Ammon's horn (tissue), 1 donor: ENCODE measurements around the gene HSPB1.
A peak's percentile ranks its signal among the peaks of the same experiment; 100 is the strongest.
"Not testable (repeated sequence)": the region's sequence is repeated elsewhere in the genome, so short reads cannot be mapped to it uniquely, and the experiment has no call there.

Source experiments
- DNase-seq: peaks from one replicate; pipeline ENCODE4 v3.0.0-alpha.2; 2016; ENCODE audit warnings: low spot score

The HSPB1 gene

GRCh38 chr7:76308874-76309273 is 6.4 kb downstream of the HSPB1 start:
- not testable (repeated sequence) for DNase-seq

DNA sequence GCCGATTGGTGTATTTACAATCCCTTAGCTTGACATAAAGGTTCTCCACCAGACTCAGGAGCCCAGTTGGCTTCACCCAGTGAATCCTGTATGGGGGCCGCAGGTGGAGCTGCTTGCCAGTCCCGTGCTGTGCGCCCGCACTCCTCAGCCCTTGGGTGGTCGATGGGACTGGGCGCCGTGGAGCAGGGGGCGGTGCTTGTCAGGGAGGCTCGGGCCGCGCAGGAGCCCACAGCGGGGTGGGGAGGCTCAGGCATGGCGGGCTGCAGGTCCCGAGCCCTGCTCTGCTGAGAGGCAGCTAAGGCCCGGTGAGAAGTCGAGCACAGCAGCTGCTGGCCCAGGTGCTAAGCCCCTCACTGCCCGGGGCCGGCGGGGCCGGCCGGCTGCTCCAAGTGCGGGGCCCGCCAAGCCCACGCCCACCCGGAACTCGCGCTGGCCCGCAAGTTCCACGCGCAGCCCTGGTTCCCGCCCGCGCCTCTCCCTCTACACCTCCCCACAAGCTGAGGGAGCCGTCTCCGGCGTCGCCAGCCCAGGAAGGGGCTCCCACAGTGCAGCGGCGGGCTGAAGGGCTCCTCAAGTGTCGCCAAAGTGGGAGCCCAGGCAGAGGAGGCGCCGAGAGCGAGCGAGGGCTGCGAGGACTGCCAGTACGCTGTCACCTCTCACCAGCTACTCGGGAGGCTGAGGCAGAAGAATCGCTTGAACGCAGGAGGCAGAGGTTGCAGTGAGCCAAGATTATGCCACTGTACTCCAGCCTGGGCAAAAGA is 7.0 kb downstream of the HSPB1 start:
- DNase-seq = not testable (repeated sequence)

DNA sequence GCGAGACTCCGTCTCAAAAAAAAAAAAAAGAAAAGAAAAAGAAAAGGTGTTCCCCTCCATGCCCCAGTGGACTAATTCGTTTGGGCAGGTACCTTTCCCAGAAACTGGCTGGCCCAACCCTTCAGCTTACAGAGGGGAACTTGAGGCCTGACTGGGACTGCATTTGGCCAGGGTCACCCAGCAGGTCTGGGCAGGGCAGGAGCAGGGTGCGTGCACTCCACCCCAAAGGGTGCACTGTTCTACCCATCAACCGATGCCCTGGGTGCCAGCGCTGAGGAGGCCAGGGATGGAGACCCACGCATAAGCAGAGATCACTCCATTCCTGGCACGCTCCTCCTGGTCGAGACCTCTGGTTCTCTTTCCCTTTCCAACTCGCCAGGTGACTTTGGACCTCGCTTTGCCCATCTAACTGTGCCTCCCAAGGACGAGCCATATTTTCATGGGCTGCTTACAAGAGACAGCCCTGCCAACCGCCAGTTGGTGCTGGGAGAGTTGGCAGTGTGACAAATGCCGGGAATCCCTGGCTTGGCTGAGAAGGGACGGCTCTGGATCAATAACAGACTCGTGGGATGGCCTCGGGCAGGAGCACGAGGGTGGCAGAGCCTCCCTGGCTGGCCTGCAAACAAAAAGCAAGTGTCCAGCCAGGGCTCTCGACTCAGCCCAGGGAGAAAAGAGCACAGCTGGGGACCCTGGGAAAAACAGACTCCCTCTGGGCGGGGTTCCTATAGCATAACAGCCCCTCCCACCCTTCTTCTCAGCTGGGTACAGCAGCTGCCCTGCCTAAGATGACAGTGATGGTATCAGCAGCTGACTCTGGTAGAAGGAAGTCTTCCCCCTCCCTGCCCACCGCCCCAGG is 7.9 kb downstream of the HSPB1 start:
- peak; percentile 78 for DNase-seq

- DNase-seq = not testable (repeated sequence)
Observed at GRCh38 chr7:76311838-76312237, 9.4 kb downstream of the HSPB1 start.

- peak; percentile 97 for DNase-seq
Observed at GRCh38 chr7:76314042-76314721, 11.7 kb downstream of the HSPB1 start.

DNA sequence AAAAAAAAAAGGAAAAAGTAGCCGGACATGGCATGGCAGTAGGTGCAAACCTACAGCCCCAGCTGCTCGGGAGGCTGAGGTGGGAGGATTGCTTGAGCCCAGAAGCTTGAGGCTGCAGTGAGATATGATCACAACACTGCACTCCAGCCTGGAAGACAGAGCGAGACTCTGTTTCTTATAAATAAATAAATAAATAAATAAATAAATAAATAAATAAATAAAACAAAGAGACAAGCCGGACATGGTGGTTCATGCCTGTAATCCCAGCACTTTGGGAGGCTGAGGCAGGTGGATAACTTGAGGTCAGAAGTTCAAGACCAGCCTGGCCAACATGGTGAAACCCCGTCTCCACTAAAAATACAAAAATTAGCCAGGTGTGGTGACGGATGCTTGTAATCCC is 12.3 kb downstream of the HSPB1 start:
- DNase-seq = not testable (repeated sequence)

DNA sequence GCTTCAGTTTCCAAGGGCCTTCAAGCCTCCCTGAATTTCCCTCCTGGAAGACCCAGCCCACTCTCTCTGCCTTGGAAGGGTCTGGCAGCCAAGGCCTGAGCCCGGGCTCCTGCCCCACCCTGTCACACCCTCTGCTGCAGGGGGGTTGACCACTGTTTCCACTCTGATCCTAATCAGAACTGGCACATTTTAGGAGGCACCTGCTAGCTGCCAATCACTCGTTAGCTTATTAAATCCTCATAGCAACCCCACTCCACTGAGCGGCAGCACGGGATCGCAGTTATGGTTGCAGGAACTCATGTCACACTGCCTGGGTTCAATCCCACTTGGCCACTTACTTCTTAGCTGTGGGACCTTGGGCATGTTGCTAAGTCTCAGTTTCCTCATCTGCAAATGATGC is 12.9 kb downstream of the HSPB1 start:
- DNase-seq = no peak

DNA sequence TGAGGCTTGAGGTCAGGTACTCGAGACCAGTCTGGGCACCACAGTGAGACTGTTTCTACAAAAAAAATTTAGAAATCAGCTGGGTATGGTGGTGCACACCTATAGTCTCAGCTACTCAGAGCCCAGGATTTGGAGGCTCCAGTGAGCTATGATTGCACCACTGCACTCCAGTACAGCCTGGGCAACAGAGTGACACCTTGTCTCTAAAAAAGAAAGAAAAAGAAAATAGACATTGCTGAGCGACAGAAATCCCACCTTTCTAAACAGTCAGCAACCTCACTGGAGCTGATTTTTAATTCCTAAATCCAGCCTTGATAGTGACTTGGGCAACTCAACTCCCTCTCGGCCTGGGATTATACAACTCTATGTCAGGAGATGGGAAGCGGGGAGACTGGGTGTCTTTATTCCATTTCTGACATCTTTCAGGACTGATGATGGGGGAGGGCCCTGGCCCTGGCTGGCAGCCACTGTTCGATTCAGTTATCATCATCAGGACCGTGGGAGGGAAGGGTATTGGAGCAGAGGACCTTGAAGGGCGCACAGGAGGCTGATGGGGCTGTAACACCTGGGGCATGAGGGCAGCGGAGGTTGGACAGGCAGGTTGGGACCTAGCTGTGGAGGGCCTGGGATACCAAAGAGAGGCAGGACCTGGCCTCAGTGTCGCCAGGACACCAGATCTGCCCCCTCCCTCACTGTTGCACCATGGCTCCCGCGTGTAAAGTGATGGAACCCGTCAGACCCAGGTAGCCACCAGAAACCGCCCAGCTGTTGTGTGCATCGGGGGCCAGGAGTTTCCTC is 14.7 kb downstream of the HSPB1 start:
- no peak for DNase-seq

GRCh38 chr7:76317782-76318487 is 15.5 kb downstream of the HSPB1 start:
- DNase-seq = peak; percentile 98

- peak; percentile 75 for DNase-seq
Observed at GRCh38 chr7:76318488-76319353, 16.2 kb downstream of the HSPB1 start.

GRCh38 chr7:76325092-76325491 is 22.6 kb downstream of the HSPB1 start:
- no peak for DNase-seq

- no peak for DNase-seq
Observed at GRCh38 chr7:76325811-76326210, 23.3 kb downstream of the HSPB1 start.

DNA sequence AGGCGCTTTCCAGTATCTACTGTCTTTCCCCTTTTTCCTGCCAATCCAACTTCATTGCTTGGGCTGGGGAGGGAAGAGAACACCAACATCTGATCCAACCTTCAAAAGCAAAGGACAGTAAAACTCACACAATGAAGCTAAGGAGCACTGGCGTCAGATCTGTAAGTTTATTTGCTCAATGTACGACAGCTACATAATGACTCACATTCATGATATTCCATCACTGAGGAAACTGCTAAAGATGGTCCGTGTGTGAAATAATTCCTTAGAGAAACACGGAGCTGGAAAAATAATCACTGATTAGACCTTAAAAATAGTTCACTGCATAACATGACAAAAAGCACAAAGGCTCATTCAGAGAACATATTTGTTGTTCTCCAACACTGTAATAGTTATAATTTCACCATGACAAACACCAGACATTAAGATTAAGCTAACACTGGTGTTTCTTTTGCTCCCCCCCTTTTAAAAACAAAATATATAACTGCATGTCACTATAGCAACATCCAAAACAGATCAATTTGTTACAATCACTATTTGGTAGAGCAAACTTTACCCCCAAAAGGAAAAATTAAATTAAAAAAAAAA is 24.3 kb downstream of the HSPB1 start:
- no peak for DNase-seq

DNA sequence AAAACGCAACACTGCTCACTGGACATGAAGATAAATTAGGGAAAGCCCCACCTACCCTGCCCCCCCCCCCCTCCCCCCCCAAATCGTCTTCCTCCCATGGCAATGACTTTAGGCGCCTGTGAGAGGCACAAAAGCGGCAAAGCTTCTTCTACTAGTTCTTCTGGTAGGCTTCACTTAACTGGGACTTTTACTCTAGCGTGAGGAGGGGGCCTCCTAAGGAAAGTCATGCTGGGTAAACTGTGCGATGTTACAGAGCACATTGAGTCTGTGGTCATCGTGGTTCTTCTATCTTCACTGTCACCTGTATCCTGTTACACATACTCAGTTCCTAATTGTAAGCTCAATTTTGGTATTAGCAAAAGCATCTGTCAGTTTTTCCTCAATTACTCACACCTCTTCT is 25.1 kb downstream of the HSPB1 start:
- DNase-seq = no peak

DNA sequence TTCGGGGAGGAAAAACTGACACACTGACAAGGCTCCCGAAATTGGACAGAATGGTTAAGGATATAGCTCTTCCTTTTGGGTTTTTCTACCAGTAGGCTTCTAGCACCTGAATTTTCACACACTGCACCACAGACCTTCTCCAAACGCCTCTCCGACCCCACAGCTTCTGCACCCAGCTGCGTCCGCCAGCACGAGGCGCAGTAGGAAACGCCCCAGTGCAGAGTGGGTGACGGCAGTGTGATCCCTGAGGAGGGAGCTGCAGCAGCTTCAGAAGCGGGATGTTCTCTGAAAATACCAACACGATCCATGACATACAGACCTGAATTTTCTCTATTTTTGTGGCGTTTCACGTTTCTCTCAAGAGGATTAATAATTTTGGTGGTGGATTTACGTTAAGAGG is 25.9 kb downstream of the HSPB1 start:
- no peak for DNase-seq

- no peak for DNase-seq
Observed at GRCh38 chr7:76329479-76329878, 27.0 kb downstream of the HSPB1 start.

DNA sequence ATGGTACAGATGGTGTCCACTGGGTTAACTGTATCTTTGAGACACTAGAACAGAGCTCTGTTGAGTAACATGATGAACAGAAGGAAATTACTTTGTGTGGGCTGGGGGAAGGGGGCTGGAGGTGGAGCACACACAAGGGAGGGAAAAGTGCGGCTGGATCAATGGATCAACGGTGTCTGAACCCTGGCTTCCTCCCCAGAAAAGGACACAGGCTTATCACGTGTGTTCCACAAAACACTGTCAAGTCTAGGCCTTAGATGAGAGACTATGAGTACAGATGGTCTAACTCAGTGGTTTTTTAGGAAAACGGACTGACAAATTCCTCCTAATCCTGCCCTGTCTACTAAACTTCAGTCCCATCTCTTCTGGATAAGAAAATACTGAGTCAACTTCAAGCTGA is 27.8 kb downstream of the HSPB1 start:
- DNase-seq = no peak

DNA sequence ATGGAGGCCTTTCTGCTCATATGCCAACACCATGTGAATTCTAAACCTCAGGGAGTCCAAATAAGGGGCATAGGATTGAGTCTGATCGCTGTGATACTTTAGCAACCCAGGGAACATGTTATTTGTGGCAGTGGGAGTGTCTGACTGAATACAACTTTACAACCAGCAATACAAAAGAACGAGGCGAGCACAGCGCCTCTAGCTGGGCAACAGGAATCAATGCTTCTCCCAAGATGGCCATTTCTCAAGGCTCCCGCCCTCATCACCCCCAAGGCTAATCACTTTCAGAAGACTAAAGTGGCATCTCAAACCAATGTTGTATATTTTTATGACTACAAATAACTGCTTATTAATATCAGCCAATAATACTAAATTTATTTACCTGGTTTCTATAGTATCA is 28.2 kb downstream of the HSPB1 start:
- DNase-seq = no peak

DNA sequence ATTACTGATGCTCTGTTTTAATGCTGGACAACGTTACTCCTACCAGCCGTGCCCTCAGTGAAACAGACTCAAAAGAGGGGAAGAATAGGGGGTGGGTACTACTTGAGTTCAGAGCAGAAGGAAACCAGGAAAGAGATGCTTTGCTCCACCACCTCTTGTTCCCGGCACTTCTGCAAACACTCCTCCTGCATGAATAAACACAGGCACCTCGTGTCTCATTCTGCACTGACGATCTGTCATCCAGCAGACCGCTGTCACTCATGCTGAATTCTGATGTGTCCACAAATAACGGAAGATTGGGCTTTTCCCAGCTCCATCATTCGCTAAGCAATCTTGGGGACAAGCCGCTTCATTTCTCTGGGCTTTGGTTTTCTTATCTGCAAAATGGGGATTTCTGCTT is 29.6 kb downstream of the HSPB1 start:
- DNase-seq = no peak
